Endometrium (tissue), 2 donors: ENCODE data around the gene VPS39.
A peak's percentile ranks its signal among the peaks of the same experiment; 100 is the strongest.

Experiments used
- FAIRE-seq: peaks from 2 replicates; lab custom pipeline; 2012; peaks lifted over from hg19 to GRCh38; lab: Jason Lieb, UNC
- donor health status: control.
- donor health status: control.

VPS39 gene

DNA sequence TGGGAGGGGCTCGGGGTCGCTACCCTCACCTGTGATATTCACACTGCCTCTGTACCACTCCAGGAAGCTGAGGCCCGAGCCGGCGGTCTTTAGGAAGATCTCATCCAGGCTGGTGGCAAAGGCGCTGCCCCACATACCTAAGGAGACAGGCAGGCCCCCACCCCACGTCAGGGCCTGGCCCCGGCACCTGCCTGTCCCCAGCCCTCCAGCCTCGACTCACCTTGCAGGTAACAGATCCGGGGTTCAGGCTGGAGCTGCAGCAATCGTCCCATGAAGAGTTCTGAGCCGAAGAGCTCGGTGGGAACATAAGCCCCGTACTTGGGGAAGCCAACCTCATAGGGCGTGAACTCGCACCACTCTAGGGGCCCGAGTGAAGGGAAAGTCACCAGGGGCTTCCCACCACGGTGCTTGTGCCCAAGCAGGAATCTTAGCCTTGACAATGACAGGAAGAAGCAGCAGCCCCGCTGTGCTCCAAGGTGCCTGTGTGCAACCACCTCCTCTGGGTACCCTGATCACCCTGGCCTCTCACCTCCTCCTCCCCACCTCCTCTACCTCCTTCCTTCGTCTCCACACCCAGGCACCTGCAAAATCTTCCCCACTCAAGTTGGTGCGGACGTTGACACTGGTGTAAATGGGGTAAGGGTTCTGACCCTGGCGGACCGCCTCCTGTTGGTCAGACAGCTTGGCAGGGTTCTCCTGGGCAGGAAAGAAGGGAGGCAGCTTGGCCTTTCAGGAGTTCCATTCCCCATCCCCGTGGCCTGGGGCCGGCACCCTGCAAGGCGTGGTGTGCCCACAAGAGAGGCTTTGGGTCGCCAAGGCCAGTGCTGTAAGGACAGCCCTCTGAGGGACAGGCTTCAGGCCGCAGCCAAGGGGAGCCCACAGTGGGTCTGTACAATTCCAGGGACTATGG is 62.3 kb downstream of the VPS39 start:
- no peak for FAIRE-seq

DNA sequence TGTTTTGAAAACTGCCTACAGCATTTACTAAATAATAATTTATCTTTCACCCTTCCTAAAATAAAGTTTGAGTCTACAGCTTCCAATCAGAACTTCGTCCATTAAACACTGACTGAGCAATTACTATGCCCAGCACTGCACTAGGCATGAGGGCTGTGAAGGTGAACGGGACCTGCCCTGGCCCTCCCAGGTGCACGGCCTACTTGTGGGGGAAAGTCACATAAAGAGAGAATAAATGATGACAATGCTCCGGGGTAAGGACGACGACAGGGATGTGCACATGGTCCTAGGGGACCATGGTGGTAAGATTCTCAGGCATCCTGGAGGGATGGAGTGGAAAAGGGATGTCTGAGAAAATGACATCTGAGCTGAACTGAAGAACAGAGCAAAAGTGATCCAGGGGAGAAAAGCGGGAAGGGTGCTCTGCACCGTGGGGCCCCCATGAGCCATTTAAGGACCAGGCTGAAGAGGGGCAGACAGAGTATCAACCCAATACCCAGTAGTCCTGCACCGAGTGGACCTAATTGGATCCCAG is 63.2 kb downstream of the VPS39 start:
- FAIRE-seq, result no peak

DNA sequence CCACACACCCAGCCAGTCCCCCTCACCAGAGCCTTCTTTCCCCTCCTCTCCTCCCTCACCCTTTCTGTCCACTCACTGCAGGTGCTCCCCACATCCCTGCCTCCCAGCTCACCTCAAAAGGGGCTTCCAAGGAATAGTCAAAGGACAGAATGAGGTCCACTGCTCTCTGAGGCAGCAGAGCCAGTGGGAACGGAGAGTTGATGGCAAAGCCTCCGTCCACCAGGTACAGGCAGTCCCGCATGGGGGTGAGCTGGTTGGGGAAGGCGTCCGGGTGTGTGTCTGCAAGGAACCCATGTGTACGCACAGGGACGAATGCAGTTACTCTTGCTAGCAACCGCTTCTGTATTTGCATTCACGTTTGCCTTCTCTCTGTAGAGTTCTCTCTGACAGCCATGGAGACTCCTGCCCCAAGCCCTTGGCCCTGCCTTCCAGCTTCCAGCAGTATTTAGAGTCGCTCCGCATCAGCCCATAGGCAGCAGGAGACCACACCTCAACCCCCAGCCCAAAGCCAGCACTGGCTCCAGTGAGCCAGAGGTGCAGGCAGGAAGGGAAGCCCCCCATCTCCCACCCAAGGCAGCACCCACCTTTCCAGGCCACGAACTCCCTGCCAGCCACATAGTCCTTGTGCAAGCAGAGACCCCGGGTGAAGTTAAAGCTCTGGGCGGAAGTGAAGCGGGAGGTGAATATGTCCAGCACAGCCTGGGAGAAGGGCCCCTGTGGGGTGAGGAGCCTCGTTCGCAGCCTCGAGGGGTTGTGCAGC is 64.1 kb downstream of the VPS39 start:
- FAIRE-seq, result no peak

DNA sequence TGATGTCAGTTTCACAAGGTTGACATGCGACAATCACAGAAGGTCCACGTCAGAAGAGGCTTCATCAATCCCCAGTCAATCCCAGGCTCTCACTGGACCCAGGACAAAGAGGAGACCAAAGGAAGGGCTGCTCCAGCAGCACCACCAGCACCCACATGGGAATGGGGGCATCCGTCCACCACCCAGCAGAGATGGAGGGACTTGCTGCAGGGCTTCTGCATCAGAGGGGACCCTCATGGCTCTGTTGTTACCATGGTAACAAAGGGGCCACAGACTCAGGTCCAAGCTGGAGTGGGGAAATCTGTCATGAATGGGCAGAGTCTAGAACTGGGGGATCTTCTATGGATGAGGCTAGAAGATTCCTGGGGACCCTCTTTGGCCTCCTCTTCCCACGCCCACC is 64.7 kb downstream of the VPS39 start:
- no peak for FAIRE-seq

DNA sequence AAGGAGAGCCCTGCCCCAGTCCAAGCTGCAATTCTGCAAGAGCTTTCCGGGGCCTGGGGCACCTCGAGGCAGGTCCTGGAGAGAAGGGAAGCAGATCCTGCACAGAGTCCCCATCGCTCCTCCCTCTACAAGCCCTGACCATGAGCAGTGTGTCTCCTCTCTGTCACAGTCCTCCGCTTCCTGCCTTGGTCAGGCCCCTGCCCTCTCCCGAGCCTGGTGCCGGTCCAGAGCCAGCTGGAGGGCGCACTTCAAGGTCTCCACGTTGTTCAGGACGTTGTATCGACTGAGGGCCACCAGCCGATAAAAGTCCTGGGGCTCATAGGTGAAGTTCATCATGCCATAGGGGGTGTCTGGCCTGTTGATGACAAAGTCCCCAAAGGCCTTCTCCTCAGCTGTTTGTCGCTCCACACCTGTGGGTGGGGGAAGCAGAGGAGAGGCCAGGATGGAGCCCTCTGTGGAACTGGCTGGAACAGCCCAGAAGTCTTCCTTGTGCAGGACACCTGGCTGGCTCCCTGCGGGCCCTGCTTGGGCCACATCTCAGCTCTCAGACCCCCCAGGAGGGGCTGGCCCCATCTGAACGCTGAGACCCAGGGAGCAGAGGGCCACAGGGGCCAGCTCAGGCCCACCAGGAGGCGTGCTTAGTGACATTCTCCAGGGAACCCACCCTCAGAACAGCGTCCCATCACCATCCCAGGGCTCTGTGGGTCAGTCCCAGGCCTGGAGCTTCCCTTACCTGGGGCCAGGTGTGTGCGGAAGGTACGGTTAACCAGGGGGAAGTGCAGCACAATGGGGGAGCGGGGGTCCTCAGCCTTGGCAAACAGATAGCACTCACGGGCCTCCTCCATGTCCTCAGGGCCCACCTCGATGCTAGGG is 66.1 kb downstream of the VPS39 start:
- no peak for FAIRE-seq

DNA sequence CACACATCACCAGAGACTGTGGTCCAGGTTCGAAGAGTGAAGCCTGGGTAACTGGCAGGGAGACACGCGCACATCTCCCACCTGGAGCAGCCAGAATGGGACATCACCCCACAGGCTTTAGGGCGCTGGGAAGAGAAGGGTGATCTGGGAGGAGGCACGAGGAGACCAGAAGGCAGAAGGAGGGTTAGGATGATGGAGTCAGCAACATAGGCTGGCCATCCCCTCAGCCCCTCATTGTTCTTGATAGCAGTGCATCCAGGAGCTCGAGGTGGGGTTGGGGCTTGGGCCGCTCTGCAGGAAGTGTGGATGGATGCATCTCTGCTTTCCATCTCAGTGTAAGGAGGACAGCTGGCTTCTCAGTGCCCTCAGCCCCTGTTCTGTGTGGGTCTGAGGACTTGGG is 66.9 kb downstream of the VPS39 start:
- no peak for FAIRE-seq

DNA sequence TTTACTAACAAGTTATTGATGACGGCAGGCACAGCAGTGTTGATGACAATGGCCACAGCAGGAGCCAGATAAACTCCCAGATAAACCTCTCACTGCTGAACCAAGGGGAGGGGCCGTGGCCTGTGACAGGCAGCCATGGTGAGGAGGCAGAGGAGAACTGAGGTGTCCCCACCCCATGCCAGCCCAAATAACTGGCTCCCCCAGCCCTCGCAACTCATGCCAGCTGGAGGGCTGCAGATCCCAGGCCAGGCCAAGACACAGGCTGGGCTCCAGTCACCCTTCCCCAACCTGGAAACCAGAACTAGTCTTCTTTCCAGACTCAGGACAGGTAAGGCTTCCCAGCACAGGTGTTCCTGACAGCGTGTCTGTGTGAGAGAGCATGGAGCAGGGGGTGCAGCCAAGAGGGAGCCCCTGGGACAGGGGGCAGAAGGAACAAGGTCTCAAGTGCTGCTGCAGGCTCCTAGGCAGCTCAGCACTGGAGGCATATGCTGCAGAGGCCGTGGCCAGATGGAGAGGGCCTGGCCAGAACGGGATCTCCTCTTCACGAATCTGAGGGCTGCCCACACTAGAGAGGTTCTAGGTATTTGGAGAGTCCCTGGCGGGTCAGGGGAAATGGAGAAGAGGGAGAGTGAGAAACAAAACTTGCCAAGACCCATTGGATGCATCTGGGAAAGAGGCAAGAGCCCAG is 67.6 kb downstream of the VPS39 start:
- no peak for FAIRE-seq

DNA sequence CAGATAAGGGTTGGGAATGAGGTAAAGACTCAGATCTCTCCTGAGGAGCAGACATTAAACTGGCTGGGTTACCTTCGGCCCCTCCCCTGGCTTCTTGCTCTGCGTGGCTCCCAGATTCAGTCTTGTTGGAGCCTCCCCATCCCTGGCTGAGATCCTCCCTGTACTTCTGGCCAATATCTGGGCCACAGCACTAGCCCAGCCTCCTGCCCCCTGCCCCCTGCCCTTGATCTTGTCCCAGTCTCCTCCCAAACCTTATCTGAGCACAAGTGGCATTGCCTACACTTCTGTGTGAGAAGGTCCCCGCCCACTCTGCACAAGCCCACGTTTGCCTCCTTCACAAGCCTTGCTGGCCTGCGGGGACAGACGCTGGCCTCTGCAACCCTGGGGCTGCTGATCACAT is 68.5 kb downstream of the VPS39 start:
- FAIRE-seq, result no peak

DNA sequence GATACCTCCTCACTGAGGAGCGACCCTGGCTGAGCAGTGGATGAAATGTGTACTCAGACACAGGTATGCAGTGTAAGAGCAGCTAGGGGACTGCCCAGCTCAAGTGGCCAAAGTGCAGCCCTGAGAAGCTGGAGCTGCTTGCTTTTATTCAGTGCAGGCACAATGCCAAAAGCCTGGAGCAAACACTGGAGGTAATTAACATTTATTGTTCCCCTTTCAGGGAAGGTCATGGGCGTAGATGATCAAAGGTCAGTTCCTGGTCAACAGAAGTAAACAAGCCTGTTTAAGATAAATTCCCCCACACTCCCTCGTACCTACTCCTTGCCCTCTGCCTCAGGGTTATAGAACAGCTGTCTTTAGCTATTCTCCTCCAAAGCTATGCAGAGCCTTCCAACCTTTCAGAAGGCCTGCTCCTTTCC is 69.1 kb downstream of the VPS39 start:
- no peak for FAIRE-seq

DNA sequence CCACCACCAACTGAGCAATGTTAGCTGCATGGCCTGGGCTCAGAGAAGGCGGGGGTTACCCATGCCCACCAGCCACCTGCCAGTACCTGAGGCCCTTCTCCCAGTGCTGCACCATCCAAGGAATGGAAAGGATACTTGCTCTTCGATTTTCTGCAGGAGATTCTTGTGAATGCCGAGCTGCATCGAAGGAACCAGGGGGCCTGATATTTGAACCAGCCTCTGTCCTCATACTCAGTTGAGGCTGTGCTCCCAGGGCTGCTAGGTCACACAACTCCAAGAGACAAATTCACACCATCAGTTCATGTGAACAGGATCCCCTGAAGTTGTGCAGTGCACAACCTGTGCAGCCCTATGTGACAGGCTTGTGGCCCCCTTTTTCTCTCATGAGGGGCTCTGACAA is 69.7 kb downstream of the VPS39 start:
- FAIRE-seq, result no peak

DNA sequence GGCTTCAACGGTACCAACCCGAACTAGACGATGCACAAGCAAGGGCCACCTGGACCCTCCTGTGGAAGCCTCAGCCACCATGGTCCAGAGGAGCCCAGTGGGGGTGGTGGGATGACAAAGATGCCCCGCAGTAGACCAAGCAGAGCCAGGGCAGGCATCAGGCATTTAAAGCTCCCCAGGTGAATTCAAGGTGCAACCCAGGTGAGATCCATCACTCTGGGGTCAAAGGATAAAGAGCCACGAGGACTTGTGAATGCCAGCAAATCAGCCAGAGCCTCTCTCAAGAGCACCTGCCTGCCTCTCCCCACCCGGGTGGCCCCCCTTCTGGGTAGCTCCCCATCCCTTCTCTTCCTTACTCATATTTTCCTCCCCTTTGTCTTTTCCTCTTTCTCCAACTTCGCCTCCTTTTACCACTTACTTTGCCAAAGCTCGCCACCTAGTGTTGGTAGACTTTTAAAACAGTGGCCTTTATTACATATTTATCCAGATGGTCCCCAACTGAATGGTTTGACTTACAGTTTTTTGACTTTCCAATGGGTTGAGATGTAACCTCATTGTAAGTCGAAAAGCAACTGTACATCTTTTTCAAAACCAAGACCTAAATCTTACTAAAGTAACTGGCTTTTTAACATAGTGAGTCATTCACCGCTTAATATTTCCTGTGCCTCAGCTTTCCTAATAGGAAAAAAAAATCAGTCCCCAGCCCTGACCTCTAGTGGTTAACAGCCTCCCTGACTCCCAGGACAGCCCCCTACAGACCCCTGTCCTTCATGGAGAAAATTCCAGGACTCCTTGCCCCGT is 70.4 kb downstream of the VPS39 start:
- peak; percentile 78 for FAIRE-seq

DNA sequence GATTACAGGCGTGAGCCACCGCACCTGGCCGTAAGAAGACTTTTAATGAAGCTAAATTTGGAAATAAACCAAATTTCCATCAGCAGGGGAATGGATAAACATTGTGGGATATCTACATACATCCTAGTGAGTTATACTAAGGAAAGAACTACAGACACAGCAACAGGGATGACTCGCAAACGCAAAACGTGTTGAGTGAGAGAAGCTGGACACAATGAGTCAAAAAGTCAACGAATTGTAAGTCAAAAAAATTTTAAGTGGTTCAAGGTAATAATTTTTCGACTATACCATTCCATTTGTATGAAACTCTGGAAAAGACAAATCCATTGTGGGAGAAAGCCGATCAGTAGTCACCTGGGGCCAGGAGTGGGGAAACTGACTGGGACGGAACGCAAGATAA is 71.6 kb downstream of the VPS39 start:
- FAIRE-seq, result no peak

DNA sequence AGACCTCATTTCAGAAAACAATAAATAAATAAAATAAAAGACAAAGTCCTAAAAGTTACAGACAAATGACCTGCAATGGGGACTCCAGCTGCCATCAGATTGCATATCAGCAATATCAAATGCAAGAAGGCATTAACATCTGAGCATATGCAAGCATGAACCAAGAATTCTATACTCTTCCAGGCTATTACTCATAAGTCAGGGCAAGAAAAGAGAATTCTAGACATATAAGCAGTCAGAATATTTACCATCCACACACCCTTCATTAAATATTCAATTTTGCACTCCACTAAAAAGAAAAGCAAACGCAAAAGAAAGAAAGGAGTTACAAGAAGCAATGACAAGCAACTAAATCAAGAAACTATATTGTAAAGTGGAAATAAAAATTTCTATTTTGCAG is 72.8 kb downstream of the VPS39 start:
- FAIRE-seq, result no peak

DNA sequence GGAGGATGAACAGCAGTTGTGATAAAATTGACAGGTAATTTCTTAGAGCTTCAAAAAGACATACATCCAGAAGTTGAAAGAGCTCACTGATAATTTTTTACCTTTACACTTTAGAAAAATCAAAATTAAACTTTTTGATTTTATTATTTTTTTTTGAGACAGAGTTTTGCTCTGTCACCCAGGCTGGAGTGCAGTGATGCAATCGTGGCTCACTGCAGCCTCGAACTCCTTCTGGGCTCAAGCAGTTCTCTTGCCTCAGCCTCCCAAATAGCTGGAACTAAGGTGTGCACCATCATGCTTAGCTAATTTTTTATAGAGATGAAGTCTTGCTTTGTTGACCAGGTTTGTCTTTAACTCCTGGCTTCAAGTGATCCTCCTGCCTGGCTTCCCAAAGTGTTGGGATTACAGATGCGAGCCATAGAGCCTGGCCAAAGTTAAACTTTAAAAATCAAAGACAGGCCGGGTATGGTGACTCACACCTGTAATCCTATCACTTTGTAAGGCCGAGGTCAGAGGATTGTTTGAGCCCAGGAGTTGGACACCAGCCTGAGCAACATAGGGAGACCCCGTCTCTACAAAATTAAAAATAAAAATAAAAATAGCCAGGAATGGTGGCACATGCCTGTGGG is 73.4 kb downstream of the VPS39 start:
- FAIRE-seq, result no peak

DNA sequence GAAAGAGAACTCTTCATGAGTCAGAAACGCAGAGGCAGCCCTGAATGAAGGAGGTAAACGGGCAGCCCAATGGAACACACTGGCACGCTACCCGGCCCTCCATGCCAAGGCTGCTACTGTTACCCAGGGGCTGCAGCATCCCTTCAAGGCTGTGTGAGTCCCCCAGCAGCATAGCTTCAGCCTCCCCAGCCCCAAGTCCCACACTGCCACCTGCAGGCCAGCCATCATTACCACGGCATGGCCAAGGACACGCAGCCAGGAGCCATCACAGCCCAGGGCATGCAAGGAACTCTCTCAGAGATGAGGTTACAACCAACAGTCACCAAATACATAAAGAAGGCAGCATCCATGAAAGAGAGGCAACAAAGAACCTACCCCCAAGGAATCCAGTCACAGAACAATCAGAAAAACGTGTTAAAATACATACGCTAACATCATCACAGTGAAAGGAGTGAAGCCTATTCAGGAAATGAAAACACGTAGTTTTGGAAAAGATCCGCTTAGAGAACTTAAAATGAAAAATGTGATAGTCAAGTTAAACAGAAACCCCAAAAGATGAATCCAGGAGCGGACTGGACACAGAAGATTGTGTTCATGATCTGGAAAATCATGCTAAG is 74.1 kb downstream of the VPS39 start:
- FAIRE-seq, result no peak

DNA sequence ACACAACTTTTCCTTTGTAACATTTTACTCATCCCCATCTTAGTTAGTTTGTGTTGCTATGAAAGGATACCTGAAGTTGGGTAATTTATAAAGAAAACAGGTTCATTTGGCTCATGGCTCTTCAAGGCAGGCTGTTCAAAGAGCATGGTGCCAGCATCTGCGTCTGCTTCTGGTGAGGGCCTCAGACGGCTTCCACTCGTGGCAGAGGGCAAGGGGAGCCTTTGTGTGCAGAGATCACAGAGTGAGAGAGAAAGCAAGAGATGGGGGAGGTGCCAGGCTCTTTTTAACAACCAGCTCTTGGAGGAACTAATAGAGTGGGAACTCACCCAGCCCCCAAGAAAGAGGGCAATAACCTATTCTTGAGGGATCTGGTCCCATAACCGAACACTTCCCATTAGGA is 74.7 kb downstream of the VPS39 start:
- FAIRE-seq, result no peak

DNA sequence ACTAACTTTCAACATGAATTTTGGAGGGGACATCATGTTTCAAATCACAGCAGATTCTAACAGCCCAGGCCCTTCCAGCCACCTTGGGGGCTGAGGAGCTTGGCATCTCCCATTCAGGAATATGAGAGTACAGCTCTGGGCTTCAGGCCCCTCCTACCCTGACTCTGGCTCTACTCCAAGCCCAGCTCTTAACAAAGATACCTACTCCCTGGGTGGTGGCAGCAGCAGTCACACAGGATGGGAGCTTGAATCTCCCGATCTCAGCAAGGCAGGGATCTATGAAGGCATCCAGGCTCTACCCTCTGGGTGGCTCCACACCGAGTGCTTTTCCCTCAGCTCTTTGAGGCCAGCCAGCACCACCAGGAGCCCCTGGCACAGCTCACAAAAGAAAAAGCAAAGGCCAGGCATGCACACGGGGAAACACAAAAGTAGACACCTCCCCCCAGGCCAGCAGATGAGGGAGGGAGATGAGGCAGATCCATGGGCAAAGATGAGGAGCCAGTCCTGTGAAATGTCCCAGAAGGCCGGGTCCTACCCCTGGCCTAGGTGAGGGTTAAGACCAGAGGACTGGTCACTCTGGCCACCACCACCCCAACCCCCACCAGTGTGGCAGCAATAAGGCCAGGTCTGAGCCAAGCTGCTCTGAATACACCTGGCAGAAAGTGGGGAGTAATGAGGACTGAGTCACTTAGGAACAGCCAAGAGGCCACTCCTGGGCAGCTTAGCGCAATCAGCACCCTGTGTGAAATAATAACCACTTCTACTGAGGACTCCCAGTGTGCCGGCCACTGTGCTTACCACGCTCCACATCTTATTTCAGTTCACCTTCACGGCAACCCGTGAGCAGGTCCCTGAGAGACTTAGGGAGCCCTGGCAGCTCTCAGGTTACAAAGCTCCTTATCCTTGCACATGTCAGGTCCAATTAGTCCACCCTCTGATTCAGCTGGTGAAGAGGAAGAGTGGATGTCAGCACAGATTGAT is 76.0 kb downstream of the VPS39 start:
- FAIRE-seq, result no peak

DNA sequence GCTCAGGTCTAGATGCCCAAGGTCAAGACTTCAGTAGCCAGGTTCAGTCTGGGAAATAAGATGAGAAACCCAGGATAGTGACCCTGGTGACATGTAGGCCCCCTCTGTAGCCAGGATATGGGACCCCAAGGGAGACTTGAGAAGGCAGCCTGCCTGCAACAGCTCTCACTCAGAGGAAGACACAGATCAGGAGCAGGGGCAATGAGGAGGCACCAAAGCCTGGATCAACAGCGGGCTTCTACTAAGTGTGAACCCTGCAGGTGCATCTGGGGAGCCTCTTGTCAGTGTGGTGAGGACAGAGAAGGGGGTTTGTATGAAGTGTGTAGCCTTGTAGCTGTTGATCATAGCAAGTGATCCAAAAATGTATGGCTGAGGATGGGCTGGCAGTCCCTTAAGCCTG is 77.1 kb downstream of the VPS39 start:
- FAIRE-seq, result no peak
